Smooth muscle cell (in vitro differentiated cells): Measurements from ENCODE around the gene PTPRF. TPM values are rescaled to one million over a fixed set of nuclear protein-coding genes. Genes with fewer than 3 reads are reported as not detected.

ENCODE experiments used
- DNase-seq: peaks from one replicate; lab custom pipeline; 2025; ENCODE audit not compliant: unreplicated experiment; lab: John Stamatoyannopoulos, UW
- H2AFZ ChIP-seq: fragments of 200-600 bp; sonication (generic); 2 replicates; pipeline ENCODE4 v1.6.0; 2016; ENCODE audit warnings: antibody characterized with exemption, low read depth, mild to moderate bottlenecking
- H3F3A ChIP-seq: fragments of 200-600 bp; sonication (generic); 2 replicates; pipeline ENCODE4 v1.6.0; 2017; ENCODE audit warnings: antibody characterized with exemption, low read depth
- H3K27ac ChIP-seq: fragments of 200-600 bp; sonication (generic); 2 replicates; pipeline ENCODE4 v1.5.1; 2016; ENCODE audit warnings: low read depth, mild to moderate bottlenecking
- H3K27me3 ChIP-seq: fragments of 200-600 bp; sonication (generic); 2 replicates; pipeline ENCODE4 v1.6.1; 2016; ENCODE audit warnings: low read depth, mild to moderate bottlenecking
- H3K36me3 ChIP-seq: fragments of 200-600 bp; sonication (generic); 2 replicates; pipeline ENCODE4 v1.5.1; 2016; ENCODE audit warnings: low read depth
- H3K4me1 ChIP-seq: fragments of 200-600 bp; sonication (generic); 2 replicates; pipeline ENCODE4 v1.5.1; 2016; ENCODE audit warnings: low read depth
- H3K4me2 ChIP-seq: fragments of 200-600 bp; sonication (generic); 2 replicates; pipeline ENCODE4 v1.6.0; 2016; ENCODE audit warnings: mild to moderate bottlenecking
- H3K4me3 ChIP-seq: fragments of 200-600 bp; sonication (generic); 2 replicates; pipeline ENCODE4 v1.5.1; 2016; ENCODE audit warnings: mild to moderate bottlenecking
- H3K79me2 ChIP-seq: fragments of 200-600 bp; sonication (generic); 2 replicates; pipeline ENCODE4 v1.6.0; 2016; ENCODE audit warnings: low read depth, mild to moderate bottlenecking
- H3K9ac ChIP-seq: fragments of 200-600 bp; sonication (generic); 2 replicates; pipeline ENCODE4 v1.6.0; 2016; ENCODE audit warnings: low read depth
- H3K9me3 ChIP-seq: fragments of 200-600 bp; sonication (generic); replicated peaks from 2 replicates; pipeline ENCODE4 v1.5.1; 2016; ENCODE audit warnings: low read depth
- H4K20me1 ChIP-seq: fragments of 200-600 bp; sonication (generic); 2 replicates; pipeline ENCODE4 v1.6.0; 2016; ENCODE audit warnings: low read depth
- CTCF ChIP-seq: fragments of 200-600 bp; sonication (generic); IDR thresholded peaks from 2 replicates; pipeline ENCODE4 v1.5.1; 2017; ENCODE audit warnings: borderline replicate concordance, mild to moderate bottlenecking, antibody characterized with exemption; ENCODE audit not compliant: insufficient read depth, poor library complexity, severe bottlenecking
- WGBS: methylation state at CpG from one replicate; pipeline ENCODE4 v1.1.7; 2016; ENCODE audit warnings: low lambda C conversion rate; 5-methylcytosine and 5-hydroxymethylcytosine counted together
- polyA plus RNA-seq: library from polyadenylated mRNA; unstranded; fragments of >200 nt; fragmentation: Nextera tagmentation; extraction: Ambion mirVana; gene quantifications from 2 replicates; pipeline ENCODE4 v1.2.1, GENCODE V29; 2016
- total RNA-seq: library from RNA; depleted of rRNA; stranded (reverse); fragments of >200 nt; gene quantifications from 2 replicates; pipeline ENCODE4 v1.2.3, GENCODE V29; 2014

The PTPRF gene
- total and polyA plus RNA-seq, 2 experiments from 2014 or later, result 39.9 to 71.0 TPM

GRCh38 chr1:43648221-43648847, 117.7 kb downstream of the PTPRF start:
- Histone ChIP-seq H3K36me3 (no peaks in the 10 kb centered on the region), H3K4me2 (no peak overlapping the region), H3K79me2 (peaks cover 30% of the 10 kb centered on the region), H2AFZ (no peak overlapping the region), H3K9me3 (no peaks in the 10 kb centered on the region), H4K20me1 (peaks cover 29% of the 10 kb centered on the region), H3K4me3 (no peak overlapping the region), H3K27me3 (no peaks in the 10 kb centered on the region), H3F3A (peaks cover 3% of the 10 kb centered on the region), H3K27ac (peak overlapping the region; percentile 89), H3K9ac (no peak overlapping the region), H3K4me1 (peaks cover 20% of the 10 kb centered on the region)
- TF ChIP-seq CTCF, result no peak
- no peak for DNase-seq
- 91% methylated on average over 7 of the region's 7 CpGs for WGBS

DNA sequence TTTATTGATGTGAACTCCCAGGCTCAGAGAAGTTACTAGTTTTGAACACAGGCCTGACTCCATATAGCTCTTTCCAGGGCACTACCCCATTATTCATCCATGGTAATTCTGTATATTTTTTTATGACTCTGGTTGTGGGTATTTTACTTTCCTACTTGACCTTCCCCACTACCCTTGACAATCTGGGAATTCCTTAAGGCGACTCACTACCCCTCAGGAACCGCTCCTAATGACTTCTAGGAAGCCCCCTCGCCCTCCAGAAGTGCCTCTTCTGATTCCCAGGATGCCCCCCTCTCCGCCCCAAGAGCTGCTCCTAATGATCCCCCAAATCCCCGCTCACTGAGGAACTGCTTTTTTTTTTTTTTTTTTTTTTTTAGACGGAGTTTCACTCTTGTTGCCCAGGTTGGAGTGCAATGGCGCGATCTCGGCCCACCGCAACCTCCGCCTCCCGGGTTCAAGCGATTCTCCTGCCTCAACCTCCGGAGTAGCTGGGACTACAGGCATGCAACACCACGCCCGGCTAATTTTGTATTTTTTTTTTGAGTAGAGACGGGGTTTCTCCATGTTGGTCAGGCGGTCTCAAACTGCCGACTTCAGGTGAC, 118.3 kb downstream of the PTPRF start:
- Histone ChIP-seq H3K27ac (peak overlapping the region; percentile 89), H3K79me2 (peaks cover 36% of the 10 kb centered on the region), H3F3A (peaks cover 3% of the 10 kb centered on the region), H3K9me3 (no peaks in the 10 kb centered on the region), H4K20me1 (peaks cover 35% of the 10 kb centered on the region), H3K27me3 (no peaks in the 10 kb centered on the region), H3K4me1 (peaks cover 20% of the 10 kb centered on the region), H3K4me3 (peak overlapping the region; percentile 93), H3K36me3 (peaks cover 2% of the 10 kb centered on the region), H3K9ac (peak overlapping the region; percentile 76), H2AFZ (peak overlapping the region; percentile 87), H3K4me2 (peak overlapping the region; percentile 93)
- no peak for TF ChIP-seq CTCF
- no peak for DNase-seq
- 47% methylated on average over 12 of the region's 19 CpGs for WGBS

DNA sequence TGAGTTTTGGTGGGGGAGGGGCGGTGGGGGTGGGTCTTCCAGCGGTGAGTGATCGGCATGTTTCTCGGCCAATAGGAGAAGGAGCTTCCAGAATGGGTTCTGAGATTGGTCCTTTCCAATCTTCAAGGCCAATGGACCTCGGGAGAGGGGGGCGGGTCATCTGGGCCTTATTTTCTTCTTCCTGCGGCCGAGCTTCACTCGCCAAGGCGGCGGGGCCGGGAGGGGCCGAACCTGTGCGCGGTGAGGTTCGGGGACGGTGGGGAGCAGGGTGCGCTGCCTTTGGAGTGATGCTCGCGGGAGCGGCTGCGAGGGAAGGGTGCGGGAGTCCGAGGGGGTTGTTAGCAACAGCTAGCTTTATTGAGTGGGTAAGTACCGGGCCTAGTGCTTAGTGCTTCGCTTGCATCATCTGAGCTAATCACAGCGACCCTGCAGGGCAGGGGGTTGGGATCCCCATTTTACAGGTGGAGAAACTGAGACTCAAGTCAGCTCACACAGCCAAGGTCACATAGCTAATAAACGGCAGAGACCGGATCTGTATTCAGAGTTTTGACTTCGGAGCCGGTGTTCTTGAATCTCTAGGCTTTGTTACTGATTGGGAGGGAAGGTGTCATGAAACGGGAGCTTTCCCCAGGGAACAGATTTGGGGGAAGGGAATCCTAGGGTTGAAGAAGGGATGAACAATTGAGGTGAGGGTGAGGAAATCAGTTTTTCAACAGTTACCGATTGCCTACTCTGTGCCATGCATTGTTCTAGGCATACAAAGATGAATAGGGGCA, 119.8 kb downstream of the PTPRF start:
- peaks cover 3% of the 10 kb centered on the region for H3F3A ChIP-seq
- H3K4me2 ChIP-seq, result peak overlapping the region; percentile 86
- peak overlapping the region; percentile 94 for H2AFZ ChIP-seq
- no peak for TF ChIP-seq CTCF
- H3K27ac ChIP-seq, result peak overlapping the region; percentile 89
- peak overlapping the region; percentile 76 for H3K9ac ChIP-seq
- peak; percentile 95 for DNase-seq
- peaks cover 41% of the 10 kb centered on the region for H3K79me2 ChIP-seq
- no peaks in the 10 kb centered on the region for H3K27me3 ChIP-seq
- H4K20me1 ChIP-seq, result peaks cover 43% of the 10 kb centered on the region
- WGBS, result 1% methylated on average over 31 of the region's 33 CpGs
- peak overlapping the region; percentile 93 for H3K4me3 ChIP-seq
- H3K36me3 ChIP-seq, result peaks cover 5% of the 10 kb centered on the region
- H3K9me3 ChIP-seq, result no peaks in the 10 kb centered on the region
- H3K4me1 ChIP-seq, result peaks cover 20% of the 10 kb centered on the region
